Cardiac atrium fibroblast (primary cell): Measurements from ENCODE around the gene SP5. TPM values are rescaled to one million over a fixed set of nuclear protein-coding genes. Genes with fewer than 3 reads are reported as not detected.

Experiments
- total RNA-seq: library from RNA; depleted of rRNA; stranded (reverse); fragments of >200 nt; gene quantifications from 2 replicates; pipeline ENCODE4 v1.2.3, GENCODE V29; 2015

The SP5 gene
- not detected in 2 replicates for total RNA-seq

GRCh38 chr2:170715062-170715931 is at the start of gene SP5:
SP5 (plus strand) TSS chr2:170715337; CDS start chr2:170715513, 176 bp downstream.

Other genes starting within 250 kb of the SP5 start
- not detected in 2 replicates for gene ERICH2, start 55.0 kb downstream of the SP5 start, total RNA-seq
- not detected in 2 replicates for gene GAD1, start 101.5 kb downstream of the SP5 start, total RNA-seq
- 73.5 and 90.1 TPM in 2 replicates for gene GORASP2, start 213.9 kb downstream of the SP5 start, total RNA-seq